B cell (primary cell): Measurements from ENCODE around the gene PTEN. TPM values are rescaled to one million over a fixed set of nuclear protein-coding genes. Genes with fewer than 3 reads are reported as not detected.

Experiments used
- ATAC-seq: fragments of 200-7000 bp; cut with Tn5 transposase; one replicate; pipeline ENCODE4 v1.10.0; 2021; ENCODE audit warnings: low read depth, mild to moderate bottlenecking, moderate number of reproducible peaks, moderate library complexity
- CTCF ChIA-PET: fragments of 350-600 bp; sonication (Branson Sonifier 250); formaldehyde crosslinking; loops from one replicate; lab custom pipeline; 2021; ENCODE audit warnings: antibody characterized with exemption, inconsistent platforms; lab: Charles Lee
- POLR2A ChIA-PET: fragments of 350-600 bp; sonication (Branson Sonifier 250); formaldehyde crosslinking; loops from one replicate; lab custom pipeline; 2021; ENCODE audit warnings: antibody characterized with exemption; lab: Charles Lee
- DNase-seq: peaks from one replicate; pipeline ENCODE4 v3.0.0; 2013
- H2AFZ ChIP-seq: 2 replicates; pipeline ENCODE4 v1.6.1; 2012; ENCODE audit warnings: mild to moderate bottlenecking, low read depth, low read length; ENCODE audit not compliant: insufficient read depth, poor library complexity, severe bottlenecking
- H3K27ac ChIP-seq, 2 donors: 1 replicate in 1 of 2; 2 replicates in 1 of 2; pipeline ENCODE4 v1.5.1; 2012 to 2013; ENCODE audit warnings: low read length in 2 of 2, mild to moderate bottlenecking in 2 of 2, moderate library complexity in 1 of 2
- H3K27me3 ChIP-seq, 4 experiments: fragments of 200-600 bp in 1 of 4; sonication (generic) in 1 of 4; replicated peaks in 1 of 4; 1 replicate in 2 of 4; 2 replicates in 2 of 4; pipeline versions ENCODE4 v1.6.1 to v1.7.0; 2013 to 2016; ENCODE audit warnings: low read length in 3 of 4, mild to moderate bottlenecking in 2 of 4, mixed read lengths in 1 of 4, moderate library complexity in 1 of 4; ENCODE audit not compliant: insufficient read depth in 4 of 4, control insufficient read depth in 3 of 4; ENCODE audit errors: control extremely low read depth in 1 of 4
- H3K36me3 ChIP-seq, 2 experiments: replicated peaks in 1 of 2; 1 replicate in 1 of 2; 2 replicates in 1 of 2; pipeline versions ENCODE4 v1.6.1 to v1.7.1; 2013; ENCODE audit warnings: low read length in 1 of 2; ENCODE audit not compliant: insufficient read depth in 2 of 2, control insufficient read depth in 1 of 2; ENCODE audit errors: control extremely low read depth in 1 of 2, extremely low read depth in 1 of 2
- H3K4me1 ChIP-seq, 2 donors: fragments of 200-600 bp in 1 of 2; sonication (generic) in 1 of 2; 1 replicate in 1 of 2; 2 replicates in 1 of 2; pipeline versions ENCODE4 v1.5.1 to v1.6.1; 2013 to 2017; ENCODE audit warnings: low read length in 2 of 2; ENCODE audit not compliant: control insufficient read depth in 2 of 2, insufficient read depth in 2 of 2
- H3K4me2 ChIP-seq: replicated peaks from 2 replicates; pipeline ENCODE3; 2012; ENCODE audit warnings: mild to moderate bottlenecking, low read depth, low read length; ENCODE audit not compliant: poor library complexity, severe bottlenecking
- H3K4me3 ChIP-seq, 5 experiments: fragments of 200-600 bp in 1 of 5; sonication (generic) in 1 of 5; 1 replicate in 3 of 5; 2 replicates in 2 of 5; pipeline versions ENCODE4 v1.5.1 to v1.7.0; 2011 to 2016; ENCODE audit warnings: low read length in 4 of 5, mild to moderate bottlenecking in 4 of 5, low read depth in 2 of 5, control low read depth in 1 of 5, moderate library complexity in 1 of 5; ENCODE audit not compliant: insufficient read depth in 1 of 5; ENCODE audit errors: control extremely low read depth in 1 of 5, extremely low read depth in 1 of 5
- H3K79me2 ChIP-seq: fragments of 200-600 bp; sonication (generic); one replicate; pipeline ENCODE4 v1.6.0; 2016; ENCODE audit warnings: low read length; ENCODE audit not compliant: control insufficient read depth, insufficient read depth
- H3K9ac ChIP-seq: fragments of 200-600 bp; sonication (generic); 2 replicates; pipeline ENCODE4 v1.6.1; 2017; ENCODE audit warnings: mild to moderate bottlenecking, low read length, moderate library complexity
- H3K9me3 ChIP-seq, 3 donors: one replicate each; pipeline versions ENCODE4 v1.6.1 to v1.7.1; 2013; ENCODE audit warnings: low read length in 2 of 3; ENCODE audit not compliant: control insufficient read depth in 2 of 3, insufficient read depth in 1 of 3; ENCODE audit errors: control extremely low read depth in 1 of 3
- H4K20me1 ChIP-seq: 2 replicates; pipeline ENCODE4 v1.6.0; 2012; ENCODE audit warnings: mild to moderate bottlenecking, low read length; ENCODE audit not compliant: insufficient read depth, control insufficient read depth, poor library complexity, severe bottlenecking
- H3K27ac Mint-ChIP-seq: one replicate; pipeline ENCODE4 v1.8.0; 2021; ENCODE audit warnings: mixed read lengths
- H3K27me3 Mint-ChIP-seq: one replicate; pipeline ENCODE4 v1.8.0; 2021; ENCODE audit warnings: mixed read lengths
- H3K4me1 Mint-ChIP-seq: one replicate; pipeline ENCODE4 v1.8.0; 2021; ENCODE audit warnings: mixed read lengths
- H3K4me3 Mint-ChIP-seq: one replicate; pipeline ENCODE4 v1.8.0; 2021; ENCODE audit warnings: mixed read lengths
- H3K9me3 Mint-ChIP-seq: one replicate; pipeline ENCODE4 v1.8.0; 2022; ENCODE audit warnings: mixed read lengths; ENCODE audit not compliant: insufficient read depth
- EZH2 ChIP-seq: IDR thresholded peaks from 2 replicates; pipeline ENCODE4 v1.6.1; 2012; ENCODE audit warnings: borderline replicate concordance, low read depth, mild to moderate bottlenecking, moderate library complexity, low read length; ENCODE audit not compliant: insufficient read depth, poor library complexity, severe bottlenecking
- WGBS: methylation state at CpG from one replicate; pipeline ENCODE4 v1.1.5; 2013; ENCODE audit warnings: missing lambda C conversion rate; ENCODE audit not compliant: insufficient coverage; 5-methylcytosine and 5-hydroxymethylcytosine counted together
- intact Hi-C: fragments of 100-400 bp; cut with micrococcal nuclease; formaldehyde crosslinking; loops from one replicate; pipeline ENCODE4 v1.10.0; 2022
- polyA plus RNA-seq: library from polyadenylated mRNA; depleted of rRNA; stranded (reverse); fragments of >200 nt; gene quantifications from 2 replicates; pipeline ENCODE4 v1.2.3, GENCODE V29; 2012
- total RNA-seq, 2 donors: library from RNA; stranded (reverse); fragments of 120-200 nt in 1 of 2; gene quantifications; 1 replicate in 1 of 2; 2 replicates in 1 of 2; pipeline versions ENCODE4 v1.2.3 to v1.2.4, GENCODE V29; 2013 to 2022
- TF ChIP-seq, protein P1 (sequence below): fragments of 200-600 bp; IDR thresholded peaks from one replicate; pipeline ENCODE4 v1.8.0; 2022; ENCODE audit warnings: antibody characterized with exemption, mild to moderate bottlenecking

The PTEN gene
- total and polyA plus RNA-seq, 2 donors (not counting 1 experiment from before 2014, with no cell fraction given): 15.2 to 114 TPM

DNA sequence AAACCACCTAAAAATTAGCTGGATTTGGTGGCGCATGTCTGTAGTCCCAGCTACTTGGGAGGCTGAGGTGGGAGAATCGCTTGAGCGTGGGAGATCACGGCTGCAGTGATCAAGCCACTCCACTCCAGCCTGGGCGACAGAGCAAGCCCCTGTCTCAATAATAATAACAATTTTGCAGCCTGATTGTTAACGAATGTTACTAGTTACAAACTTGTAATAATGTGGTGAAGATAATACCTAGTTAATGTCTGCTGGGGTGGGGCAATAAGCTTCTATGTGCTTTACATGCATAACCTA, 44.2 kb upstream of the PTEN start:
- Mint-ChIP-seq H3K27ac (peak overlapping the region; percentile 42), H3K9me3 (no peaks in the 10 kb centered on the region), H3K27me3 (no peaks in the 10 kb centered on the region), H3K4me1 (peaks cover 36% of the 10 kb centered on the region), H3K4me3 (peak overlapping the region; percentile 14)
- Histone ChIP-seq H3K4me1 (peaks cover 15 to 25% of the 10 kb centered on the region in 2 donors), H3K27me3 (no peaks in the 10 kb centered on the region), H2AFZ (peak overlapping the region; percentile 88), H3K9me3 (no peaks in the 10 kb centered on the region), H3K79me2 (peaks cover 35% of the 10 kb centered on the region), H3K36me3 (no peaks in the 10 kb centered on the region), H3K9ac (peak overlapping the region; percentile 87), H4K20me1 (peaks cover 12% of the 10 kb centered on the region), H3K27ac (peak overlapping the region; percentile 91 to 95), H3K4me2 (peak overlapping the region; percentile 84), H3K4me3 (no peak overlapping the region)
- POLR2A ChIA-PET: interaction anchor here (0.6 to 3.4 kb wide), 2 partner anchors 43 to 1297 kb away, joined by 3 to 27 read pairs; partner anchors contain the start of genes KLLN and PTEN
- CTCF ChIA-PET: interaction anchor here (1.0 to 2.7 kb wide), 7 partner anchors 32 to 733 kb away, joined by 3 to 12 read pairs (median 5); partner anchors contain the start of genes KLLN and PTEN
- ATAC-seq (no peak), DNase-seq (no peak)
- TF ChIP-seq, protein P1, sequence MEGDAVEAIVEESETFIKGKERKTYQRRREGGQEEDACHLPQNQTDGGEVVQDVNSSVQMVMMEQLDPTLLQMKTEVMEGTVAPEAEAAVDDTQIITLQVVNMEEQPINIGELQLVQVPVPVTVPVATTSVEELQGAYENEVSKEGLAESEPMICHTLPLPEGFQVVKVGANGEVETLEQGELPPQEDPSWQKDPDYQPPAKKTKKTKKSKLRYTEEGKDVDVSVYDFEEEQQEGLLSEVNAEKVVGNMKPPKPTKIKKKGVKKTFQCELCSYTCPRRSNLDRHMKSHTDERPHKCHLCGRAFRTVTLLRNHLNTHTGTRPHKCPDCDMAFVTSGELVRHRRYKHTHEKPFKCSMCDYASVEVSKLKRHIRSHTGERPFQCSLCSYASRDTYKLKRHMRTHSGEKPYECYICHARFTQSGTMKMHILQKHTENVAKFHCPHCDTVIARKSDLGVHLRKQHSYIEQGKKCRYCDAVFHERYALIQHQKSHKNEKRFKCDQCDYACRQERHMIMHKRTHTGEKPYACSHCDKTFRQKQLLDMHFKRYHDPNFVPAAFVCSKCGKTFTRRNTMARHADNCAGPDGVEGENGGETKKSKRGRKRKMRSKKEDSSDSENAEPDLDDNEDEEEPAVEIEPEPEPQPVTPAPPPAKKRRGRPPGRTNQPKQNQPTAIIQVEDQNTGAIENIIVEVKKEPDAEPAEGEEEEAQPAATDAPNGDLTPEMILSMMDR: no peak
- TF ChIP-seq EZH2: no peak
- intact Hi-C loops: loop anchor here (2.0 to 5.0 kb wide), 2 partner anchors 568 to 1593 kb away; partner anchors contain the start of gene IFIT5
- no CpG with 5 or more reads among the region's 6 CpGs for WGBS

DNA sequence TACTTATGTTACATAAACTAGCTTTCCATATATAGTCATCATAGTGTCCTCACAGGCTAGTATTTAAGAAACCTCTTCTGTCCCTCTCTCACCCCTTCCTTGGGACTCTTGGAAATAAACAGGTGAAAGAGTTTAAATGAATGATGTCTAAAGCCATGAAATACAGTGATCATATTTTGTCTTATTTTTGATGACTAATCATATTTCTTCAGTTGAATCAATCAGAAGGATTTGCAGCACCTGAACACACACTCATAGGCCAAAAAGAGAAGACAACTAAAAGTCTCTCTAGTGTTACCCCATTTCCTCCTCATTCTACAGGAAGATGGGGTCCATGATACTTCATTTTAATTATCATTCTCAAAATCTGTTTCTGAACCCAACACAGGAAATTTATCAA, 36.8 kb upstream of the PTEN start:
- no peaks in the 10 kb centered on the region for H3K9me3 Mint-ChIP-seq
- no peaks in the 10 kb centered on the region for H3K4me1 Mint-ChIP-seq
- H4K20me1 ChIP-seq: no peaks in the 10 kb centered on the region
- H3K4me3 Mint-ChIP-seq: no peak overlapping the region
- H2AFZ ChIP-seq: no peak overlapping the region
- intact Hi-C loops: no loop called here
- no peak for ATAC-seq
- H3K4me3 ChIP-seq: no peak overlapping the region
- TF ChIP-seq, protein P1: no peak
- TF ChIP-seq EZH2: no peak
- H3K79me2 ChIP-seq: no peaks in the 10 kb centered on the region
- H3K4me1 ChIP-seq: no peaks in the 10 kb centered on the region
- H3K9me3 ChIP-seq: peaks cover 0 to 1% (median 0%) of the 10 kb centered on the region in 3 donors
- H3K4me2 ChIP-seq: no peak overlapping the region
- no peak for DNase-seq
- ChIA-PET POLR2A (no interaction called here), CTCF (no interaction called here)
- no peak overlapping the region for H3K27ac Mint-ChIP-seq
- H3K27me3 ChIP-seq: no peaks in the 10 kb centered on the region
- H3K27ac ChIP-seq: no peak overlapping the region
- H3K9ac ChIP-seq: no peak overlapping the region
- H3K27me3 Mint-ChIP-seq: no peaks in the 10 kb centered on the region
- H3K36me3 ChIP-seq: no peaks in the 10 kb centered on the region
